HK-2 (cell line): Measurements from ENCODE around the gene ACYP1.
A peak's percentile ranks its signal among the peaks of the same experiment; 100 is the strongest.

Experiments
- DNase-seq: peaks from one replicate; pipeline ENCODE4 v3.0.0-alpha.2; 2018; ENCODE audit not compliant: unreplicated experiment

The ACYP1 gene

GRCh38 chr14:75063491-75064204, at the start of gene ACYP1:
TSS of gene ACYP1 (minus strand) at chr14:75064024. CDS start at chr14:75063553, 471 bp downstream.
- DNase-seq = peak; percentile 93

- DNase-seq = no peak
Measured at GRCh38 chr14:75109877-75110276, 46.1 kb upstream of the ACYP1 start.

- no peak for DNase-seq
Measured at GRCh38 chr14:75107186-75107585, 43.4 kb upstream of the ACYP1 start.

GRCh38 chr14:75101491-75101890, 37.7 kb upstream of the ACYP1 start:
- no peak for DNase-seq

- DNase-seq = no peak
Measured at GRCh38 chr14:75098682-75099081, 34.9 kb upstream of the ACYP1 start.

- DNase-seq = no peak
Measured at GRCh38 chr14:75098212-75098611, 34.4 kb upstream of the ACYP1 start.

GRCh38 chr14:75096959-75097358, 33.1 kb upstream of the ACYP1 start:
- no peak for DNase-seq

GRCh38 chr14:75095690-75096089, 31.9 kb upstream of the ACYP1 start:
- no peak for DNase-seq

GRCh38 chr14:75094896-75095295, 31.1 kb upstream of the ACYP1 start:
- DNase-seq = no peak

GRCh38 chr14:75092698-75093097, 28.9 kb upstream of the ACYP1 start:
- no peak for DNase-seq

- no peak for DNase-seq
Measured at GRCh38 chr14:75091251-75091650, 27.4 kb upstream of the ACYP1 start.

GRCh38 chr14:75090353-75090752, 26.5 kb upstream of the ACYP1 start:
- DNase-seq = no peak

- DNase-seq = peak; percentile 21
Measured at GRCh38 chr14:75088566-75089373, 24.9 kb upstream of the ACYP1 start.

- no peak for DNase-seq
Measured at GRCh38 chr14:75088153-75088552, 24.3 kb upstream of the ACYP1 start.

GRCh38 chr14:75084513-75084912, 20.7 kb upstream of the ACYP1 start:
- DNase-seq = no peak

GRCh38 chr14:75083271-75083670, 19.4 kb upstream of the ACYP1 start:
- no peak for DNase-seq

GRCh38 chr14:75081660-75082229, 17.9 kb upstream of the ACYP1 start:
- DNase-seq = no peak

GRCh38 chr14:75079521-75079920, 15.7 kb upstream of the ACYP1 start:
- no peak for DNase-seq

- DNase-seq = no peak
Measured at GRCh38 chr14:75077794-75078193, 14.0 kb upstream of the ACYP1 start.

GRCh38 chr14:75070383-75070782, 6.6 kb upstream of the ACYP1 start:
- no peak for DNase-seq

GRCh38 chr14:75069811-75070145, 6.0 kb upstream of the ACYP1 start:
- no peak for DNase-seq

- peak; percentile 96 for DNase-seq
Measured at GRCh38 chr14:75069121-75069810, 5.4 kb upstream of the ACYP1 start, which contains the start of gene ZC2HC1C. TSS of gene ZC2HC1C (plus strand) at chr14:75069641. CDS start at chr14:75070574, 933 bp downstream.
